SK-N-MC (cell line): ENCODE measurements around the gene DBNDD2.
A peak's percentile ranks its signal among the peaks of the same experiment; 100 is the strongest.

Experiments
- EZH2 ChIP-seq: fragments of 200-600 bp; sonication (generic); IDR thresholded peaks from one replicate; pipeline ENCODE4 v1.6.1; 2017; ENCODE audit warnings: antibody characterized with exemption
- POLR2AphosphoS5 ChIP-seq: IDR thresholded peaks from 2 replicates; pipeline ENCODE4 v1.6.1; 2012; ENCODE audit warnings: mild to moderate bottlenecking, low read depth, low read length, borderline replicate concordance

DNA sequence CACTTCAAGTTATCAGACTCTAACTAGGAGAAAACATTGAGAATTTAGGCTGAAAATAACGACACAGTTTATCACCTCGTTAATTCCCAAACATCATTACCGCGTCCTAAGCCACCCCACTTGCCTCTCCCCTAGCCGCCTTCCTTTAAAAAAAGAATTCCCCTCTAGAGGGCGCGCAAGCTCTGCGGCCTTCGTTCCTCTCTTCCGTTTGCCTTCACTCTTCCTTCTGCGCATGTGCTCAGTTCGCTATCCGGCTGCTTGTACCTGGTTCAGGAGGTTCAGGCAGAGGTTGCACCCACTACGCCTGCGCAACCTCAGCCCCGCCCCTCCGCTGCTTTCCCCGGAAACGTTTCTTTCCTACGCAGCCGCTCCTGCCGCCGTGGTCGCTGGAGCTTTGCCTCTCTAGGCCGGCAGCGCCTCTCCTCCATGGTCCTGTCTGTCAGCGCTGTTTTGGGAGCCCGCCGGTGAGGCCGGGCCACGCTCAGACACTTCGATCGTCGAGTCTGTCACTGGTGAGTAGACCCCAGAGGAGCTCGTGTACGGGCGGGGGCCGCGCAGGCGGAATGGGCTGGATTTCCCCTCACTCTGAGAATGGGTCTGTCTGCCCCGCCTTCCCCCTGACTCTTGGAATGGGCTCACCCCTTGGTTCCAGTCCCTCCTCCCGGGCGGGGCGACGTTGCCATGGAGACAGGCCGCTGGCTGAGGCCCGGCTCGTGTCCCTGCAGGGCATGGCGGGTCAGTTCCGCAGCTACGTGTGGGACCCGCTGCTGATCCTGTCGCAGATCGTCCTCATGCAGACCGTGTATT, 45.1 kb upstream of the DBNDD2 start, which contains the start of gene SYS1:
- TF ChIP-seq EZH2: no peak
- TF ChIP-seq POLR2AphosphoS5: peak; percentile 94; the same call in 1 of the 2 replicates
